HCT116 (cell line): ENCODE results near the gene LEKR1. TPM values are rescaled to one million over a fixed set of nuclear protein-coding genes. Genes with fewer than 3 reads are reported as not detected.

Source experiments
- ATAC-seq: fragments of 200-7000 bp; cut with Tn5 transposase; 2 replicates; pipeline ENCODE4 v1.9.1; 2020; ENCODE audit warnings: mild to moderate bottlenecking, moderate library complexity
- BruUV-seq: library from RNA; stranded (reverse); fragments of 400-500 nt; replicated peaks from 2 replicates; lab custom pipeline; 2021; lab: Mats Ljungman, UMichigan
- CTCF ChIA-PET: fragments of 300-600 bp; sonication (Branson Sonifier 250); formaldehyde crosslinking; loops from one replicate; lab custom pipeline; 2021; ENCODE audit warnings: antibody characterized with exemption; lab: Charles Lee
- POLR2A ChIA-PET: fragments of 300-600, 350-600 bp; sonication (Branson Sonifier 250); formaldehyde crosslinking; loops from one replicate; lab custom pipeline; 2021; ENCODE audit warnings: antibody characterized with exemption; lab: Charles Lee
- RAD21 ChIA-PET, 2 experiments: fragments of 300-600 bp; sonication (Branson Sonifier 250); formaldehyde crosslinking; loops; one replicate each; lab custom pipeline; 2023; ENCODE audit warnings: low total read pairs in 2 of 2; ENCODE audit not compliant: uncharacterized antibody in 2 of 2, unreplicated experiment in 2 of 2, low non-redundant PET in 1 of 2; lab: Charles Lee
- DNase-seq: peaks from one replicate; pipeline ENCODE4 v3.0.0-alpha.2; 2010; ENCODE audit warnings: low read depth, low spot score
- H2AFZ ChIP-seq: fragments of 200-600 bp; shearing (Covaris generic), sonication (generic); 2 replicates; pipeline ENCODE4 v1.6.1; 2017; ENCODE audit warnings: low read depth, mixed run types, mixed read lengths, antibody characterized with exemption, low read length; ENCODE audit not compliant: poor library complexity, severe bottlenecking
- H3K27ac ChIP-seq: 2 replicates; pipeline ENCODE4 v1.5.1; 2012; ENCODE audit warnings: low read depth, low read length
- H3K27me3 ChIP-seq: fragments of 200-600 bp; sonication (generic); 2 replicates; pipeline ENCODE4 v1.6.1; 2016; ENCODE audit warnings: mixed run types, low read length, mixed read lengths; ENCODE audit not compliant: insufficient read depth
- H3K36me3 ChIP-seq, 2 experiments: fragments of 200-500 bp in 1 of 2; fragments of 200-600 bp in 1 of 2; sonication (Bioruptor generic) in 1 of 2; sonication (generic) in 1 of 2; 2 replicates each; pipeline versions ENCODE4 v1.5.1 to v1.6.1; 2014 to 2016; ENCODE audit warnings: low read length in 2 of 2, inconsistent platforms in 1 of 2, mixed read lengths in 1 of 2, mixed run types in 1 of 2; ENCODE audit not compliant: insufficient read depth in 2 of 2, control insufficient read depth in 1 of 2
- H3K4me1 ChIP-seq, 2 experiments: fragments of 200-600 bp in 1 of 2; sonication (generic) in 1 of 2; 2 replicates each; pipeline versions ENCODE4 v1.5.1 to v1.6.1; 2012 to 2017; ENCODE audit warnings: low read length in 2 of 2, inconsistent platforms in 1 of 2, mild to moderate bottlenecking in 1 of 2, mixed read lengths in 1 of 2, mixed run types in 1 of 2, moderate library complexity in 1 of 2; ENCODE audit not compliant: insufficient read depth in 2 of 2, control insufficient read depth in 1 of 2
- H3K4me2 ChIP-seq: fragments of 200-600 bp; sonication (generic); 2 replicates; pipeline ENCODE4 v1.6.1; 2017; ENCODE audit warnings: mixed run types, low read length, mixed read lengths
- H3K4me3 ChIP-seq, 2 experiments: fragments of 200-600 bp in 1 of 2; sonication (generic) in 1 of 2; replicated peaks in 1 of 2; 2 replicates each; pipeline ENCODE4 v1.5.1; 2011 to 2016; ENCODE audit warnings: low read length in 2 of 2, control low read depth in 1 of 2, low read depth in 1 of 2, mild to moderate bottlenecking in 1 of 2, mixed read lengths in 1 of 2, mixed run types in 1 of 2
- H3K79me2 ChIP-seq: fragments of 200-600 bp; sonication (generic); 2 replicates; pipeline ENCODE4 v1.6.1; 2017; ENCODE audit warnings: mild to moderate bottlenecking, mixed run types, low read length, moderate library complexity, mixed read lengths; ENCODE audit not compliant: insufficient read depth
- H3K9ac ChIP-seq: fragments of 200-600 bp; sonication (generic); 2 replicates; pipeline ENCODE4 v1.6.1; 2016; ENCODE audit warnings: low read length, mixed read lengths
- H3K9me2 ChIP-seq: fragments of 200-600 bp; sonication (generic), shearing (Covaris generic); 2 replicates; pipeline ENCODE4 v1.6.1; 2017; ENCODE audit warnings: mixed run types, mild to moderate bottlenecking, moderate library complexity; ENCODE audit not compliant: insufficient read depth
- H3K9me3 ChIP-seq, 2 experiments: fragments of 200-500 bp in 1 of 2; fragments of 200-600 bp in 1 of 2; sonication (Bioruptor generic) in 1 of 2; sonication (generic) in 1 of 2; 2 replicates each; pipeline ENCODE4 v1.6.1; 2014 to 2017; ENCODE audit warnings: low read length in 2 of 2, mixed read lengths in 2 of 2, inconsistent platforms in 1 of 2, low read depth in 1 of 2, mild to moderate bottlenecking in 1 of 2, mixed run types in 1 of 2, moderate library complexity in 1 of 2; ENCODE audit not compliant: control insufficient read depth in 1 of 2, insufficient read depth in 1 of 2
- H4K20me1 ChIP-seq: fragments of 200-600 bp; sonication (generic), shearing (Covaris generic); 2 replicates; pipeline ENCODE4 v1.6.1; 2017; ENCODE audit warnings: mixed run types, mild to moderate bottlenecking, moderate library complexity; ENCODE audit not compliant: insufficient read depth
- ATF3 ChIP-seq: IDR thresholded peaks from 2 replicates; pipeline ENCODE4 v1.6.1; 2012
- CEBPB ChIP-seq: IDR thresholded peaks from 2 replicates; pipeline ENCODE4 v1.6.1; 2012; ENCODE audit warnings: low read depth
- CTCF ChIP-seq, 3 experiments: fragments of 200-600 bp in 1 of 3; sonication (generic) in 1 of 3; IDR thresholded peaks in 2 of 3; conservative IDR thresholded peaks in 1 of 3; 2 replicates each; pipeline ENCODE4 v1.5.1; 2012 to 2017; ENCODE audit warnings: low read depth in 2 of 3, low read length in 2 of 3, antibody characterized with exemption in 1 of 3, borderline replicate concordance in 1 of 3, control low read depth in 1 of 3, mild to moderate bottlenecking in 1 of 3, mixed read lengths in 1 of 3, mixed run types in 1 of 3, moderate library complexity in 1 of 3; ENCODE audit not compliant: insufficient read depth in 1 of 3
- ELF1 ChIP-seq: IDR thresholded peaks from 2 replicates; pipeline ENCODE4 v1.6.1; 2012; ENCODE audit warnings: low read depth, borderline replicate concordance
- EZH2 ChIP-seq: fragments of 200-600 bp; sonication (generic); IDR thresholded peaks from 2 replicates; pipeline ENCODE4 v1.6.1; 2017; ENCODE audit warnings: antibody characterized with exemption, mixed run types
- JUND ChIP-seq: IDR thresholded peaks from 2 replicates; pipeline ENCODE4 v1.6.1; 2012
- MAX ChIP-seq: IDR thresholded peaks from 2 replicates; pipeline ENCODE4 v1.6.1; 2012
- POLR2A ChIP-seq: IDR thresholded peaks from 2 replicates; pipeline ENCODE4 v1.7.0; 2011; ENCODE audit warnings: borderline replicate concordance; ENCODE audit not compliant: insufficient read depth, insufficient read length; ENCODE audit errors: extremely low read depth
- POLR2AphosphoS5 ChIP-seq: IDR thresholded peaks from 2 replicates; pipeline ENCODE4 v1.6.1; 2011; ENCODE audit warnings: mild to moderate bottlenecking, low read depth, low read length, moderate library complexity
- SIN3A ChIP-seq: IDR thresholded peaks from 2 replicates; pipeline ENCODE4 v1.6.1; 2012; ENCODE audit warnings: low read depth
- SP1 ChIP-seq: IDR thresholded peaks from 2 replicates; pipeline ENCODE4 v1.6.1; 2012; ENCODE audit warnings: low read depth
- SRF ChIP-seq: IDR thresholded peaks from 2 replicates; pipeline ENCODE4 v1.6.1; 2012; ENCODE audit warnings: low read depth
- TCF7L2 ChIP-seq: IDR thresholded peaks from 2 replicates; pipeline ENCODE4 v1.7.0; 2011; ENCODE audit warnings: borderline replicate concordance, inconsistent platforms; ENCODE audit not compliant: insufficient read depth, insufficient read length; ENCODE audit errors: extremely low read depth
- ZBTB33 ChIP-seq: IDR thresholded peaks from 2 replicates; pipeline ENCODE4 v1.6.1; 2011; ENCODE audit warnings: mild to moderate bottlenecking, low read length, moderate library complexity; ENCODE audit not compliant: insufficient replicate concordance; ENCODE audit errors: extremely low read depth
- ZNF274 ChIP-seq: fragments of 200-500 bp; sonication (Bioruptor generic); IDR thresholded peaks from 2 replicates; pipeline ENCODE4 v1.6.1; 2014; ENCODE audit warnings: mild to moderate bottlenecking, low read depth, low read length, inconsistent platforms
- intact Hi-C: fragments of 100-400 bp; cut with micrococcal nuclease; formaldehyde crosslinking; loops from 2 replicates; pipeline ENCODE4 v1.10.0; 2022
- total RNA-seq: library from RNA; stranded (reverse); gene quantifications from one replicate; pipeline ENCODE4 v1.2.1, GENCODE V29; 2021; ENCODE audit not compliant: unreplicated experiment

The LEKR1 gene
- total RNA-seq, 1 experiment from 2014 or later = 2.1 TPM

- POLR2A ChIA-PET = no interaction called here
- intact Hi-C loops = no loop called here
- ATAC-seq (no peak), DNase-seq (no peak)
- no peaks in the 10 kb centered on the region for H4K20me1 ChIP-seq
- H3K4me2 ChIP-seq = no peak overlapping the region
- no peaks in the 10 kb centered on the region for H3K27me3 ChIP-seq
- BruUV-seq = no TSS peak
- no peaks in the 10 kb centered on the region for H3K9me2 ChIP-seq
- RAD21 ChIA-PET = no interaction called here
- H3K4me3 ChIP-seq = no peak overlapping the region
- no peaks in the 10 kb centered on the region for H3K9me3 ChIP-seq
- H3K9ac ChIP-seq = no peak overlapping the region
- no peaks in the 10 kb centered on the region for H3K36me3 ChIP-seq
- H2AFZ ChIP-seq = no peak overlapping the region
- H3K27ac ChIP-seq = no peak overlapping the region
- CTCF ChIA-PET = no interaction called here
- H3K4me1 ChIP-seq = no peaks in the 10 kb centered on the region
- no peak for TF ChIP-seq POLR2AphosphoS5
- TF ChIP-seq SRF = no peak
- no peak for TF ChIP-seq TCF7L2
- TF ChIP-seq JUND = no peak
- no peak for TF ChIP-seq CEBPB
- TF ChIP-seq EZH2 = no peak
- TF ChIP-seq MAX = no peak
- no peak for TF ChIP-seq ATF3
- TF ChIP-seq POLR2A = no peak
- H3K79me2 ChIP-seq = no peaks in the 10 kb centered on the region
Measured at GRCh38 chr3:157065201-157065600, 239.0 kb downstream of the LEKR1 start.

GRCh38 chr3:157066335-157067098, 240.4 kb downstream of the LEKR1 start:
- Histone ChIP-seq H3K9ac (no peak overlapping the region), H3K27ac (no peak overlapping the region), H3K9me2 (no peaks in the 10 kb centered on the region), H2AFZ (no peak overlapping the region), H3K9me3 (no peaks in the 10 kb centered on the region), H3K4me1 (no peaks in the 10 kb centered on the region), H3K36me3 (no peaks in the 10 kb centered on the region), H3K4me2 (no peak overlapping the region), H4K20me1 (no peaks in the 10 kb centered on the region), H3K27me3 (no peaks in the 10 kb centered on the region), H3K79me2 (no peaks in the 10 kb centered on the region), H3K4me3 (no peak overlapping the region)
- intact Hi-C loops = no loop called here
- ATAC-seq = no peak
- no TSS peak for BruUV-seq
- CTCF ChIA-PET = no interaction called here
- POLR2A ChIA-PET = no interaction called here
- RAD21 ChIA-PET = no interaction called here
- no peak for DNase-seq
- no peak for TF ChIP-seq ZBTB33
- no peak for TF ChIP-seq SIN3A
- no peak for TF ChIP-seq ELF1
- TF ChIP-seq ZNF274 = no peak
- TF ChIP-seq SP1 = no peak
- no peak for TF ChIP-seq MAX
- no peak for TF ChIP-seq CTCF (IDR thresholded peaks at IDR 0.05 in 2 of 3, conservative IDR thresholded peaks at IDR 0.05 in 1 of 3; ENCODE audit: borderline replicate concordance in 1 of 3, insufficient read depth in 1 of 3, low read depth in 2 of 3, low read length in 2 of 3)
- no peak for TF ChIP-seq JUND
